B cell (primary cell): Measurements from ENCODE around the gene DPH1. TPM values are rescaled to one million over a fixed set of nuclear protein-coding genes. Genes with fewer than 3 reads are reported as not detected.

Experiments
- ATAC-seq: fragments of 200-7000 bp; cut with Tn5 transposase; one replicate; pipeline ENCODE4 v1.10.0; 2021; ENCODE audit warnings: low read depth, mild to moderate bottlenecking, moderate number of reproducible peaks, moderate library complexity
- CTCF ChIA-PET: fragments of 350-600 bp; sonication (Branson Sonifier 250); formaldehyde crosslinking; loops from one replicate; lab custom pipeline; 2021; ENCODE audit warnings: antibody characterized with exemption, inconsistent platforms; lab: Charles Lee
- POLR2A ChIA-PET: fragments of 350-600 bp; sonication (Branson Sonifier 250); formaldehyde crosslinking; loops from one replicate; lab custom pipeline; 2021; ENCODE audit warnings: antibody characterized with exemption; lab: Charles Lee
- DNase-seq: peaks from one replicate; pipeline ENCODE4 v3.0.0; 2013
- H2AFZ ChIP-seq: 2 replicates; pipeline ENCODE4 v1.6.1; 2012; ENCODE audit warnings: mild to moderate bottlenecking, low read depth, low read length; ENCODE audit not compliant: insufficient read depth, poor library complexity, severe bottlenecking
- H3K27ac ChIP-seq, 2 donors: 1 replicate in 1 of 2; 2 replicates in 1 of 2; pipeline ENCODE4 v1.5.1; 2012 to 2013; ENCODE audit warnings: low read length in 2 of 2, mild to moderate bottlenecking in 2 of 2, moderate library complexity in 1 of 2
- H3K27me3 ChIP-seq, 4 experiments: fragments of 200-600 bp in 1 of 4; sonication (generic) in 1 of 4; replicated peaks in 1 of 4; 1 replicate in 2 of 4; 2 replicates in 2 of 4; pipeline versions ENCODE4 v1.6.1 to v1.7.0; 2013 to 2016; ENCODE audit warnings: low read length in 3 of 4, mild to moderate bottlenecking in 2 of 4, mixed read lengths in 1 of 4, moderate library complexity in 1 of 4; ENCODE audit not compliant: insufficient read depth in 4 of 4, control insufficient read depth in 3 of 4; ENCODE audit errors: control extremely low read depth in 1 of 4
- H3K36me3 ChIP-seq, 2 experiments: replicated peaks in 1 of 2; 1 replicate in 1 of 2; 2 replicates in 1 of 2; pipeline versions ENCODE4 v1.6.1 to v1.7.1; 2013; ENCODE audit warnings: low read length in 1 of 2; ENCODE audit not compliant: insufficient read depth in 2 of 2, control insufficient read depth in 1 of 2; ENCODE audit errors: control extremely low read depth in 1 of 2, extremely low read depth in 1 of 2
- H3K4me1 ChIP-seq, 2 donors: fragments of 200-600 bp in 1 of 2; sonication (generic) in 1 of 2; 1 replicate in 1 of 2; 2 replicates in 1 of 2; pipeline versions ENCODE4 v1.5.1 to v1.6.1; 2013 to 2017; ENCODE audit warnings: low read length in 2 of 2; ENCODE audit not compliant: control insufficient read depth in 2 of 2, insufficient read depth in 2 of 2
- H3K4me2 ChIP-seq: replicated peaks from 2 replicates; pipeline ENCODE3; 2012; ENCODE audit warnings: mild to moderate bottlenecking, low read depth, low read length; ENCODE audit not compliant: poor library complexity, severe bottlenecking
- H3K4me3 ChIP-seq, 5 experiments: fragments of 200-600 bp in 1 of 5; sonication (generic) in 1 of 5; 1 replicate in 3 of 5; 2 replicates in 2 of 5; pipeline versions ENCODE4 v1.5.1 to v1.7.0; 2011 to 2016; ENCODE audit warnings: low read length in 4 of 5, mild to moderate bottlenecking in 4 of 5, low read depth in 2 of 5, control low read depth in 1 of 5, moderate library complexity in 1 of 5; ENCODE audit not compliant: insufficient read depth in 1 of 5; ENCODE audit errors: control extremely low read depth in 1 of 5, extremely low read depth in 1 of 5
- H3K79me2 ChIP-seq: fragments of 200-600 bp; sonication (generic); one replicate; pipeline ENCODE4 v1.6.0; 2016; ENCODE audit warnings: low read length; ENCODE audit not compliant: control insufficient read depth, insufficient read depth
- H3K9ac ChIP-seq: fragments of 200-600 bp; sonication (generic); 2 replicates; pipeline ENCODE4 v1.6.1; 2017; ENCODE audit warnings: mild to moderate bottlenecking, low read length, moderate library complexity
- H3K9me3 ChIP-seq, 3 donors: one replicate each; pipeline versions ENCODE4 v1.6.1 to v1.7.1; 2013; ENCODE audit warnings: low read length in 2 of 3; ENCODE audit not compliant: control insufficient read depth in 2 of 3, insufficient read depth in 1 of 3; ENCODE audit errors: control extremely low read depth in 1 of 3
- H4K20me1 ChIP-seq: 2 replicates; pipeline ENCODE4 v1.6.0; 2012; ENCODE audit warnings: mild to moderate bottlenecking, low read length; ENCODE audit not compliant: insufficient read depth, control insufficient read depth, poor library complexity, severe bottlenecking
- H3K27ac Mint-ChIP-seq: one replicate; pipeline ENCODE4 v1.8.0; 2021; ENCODE audit warnings: mixed read lengths
- H3K27me3 Mint-ChIP-seq: one replicate; pipeline ENCODE4 v1.8.0; 2021; ENCODE audit warnings: mixed read lengths
- H3K4me1 Mint-ChIP-seq: one replicate; pipeline ENCODE4 v1.8.0; 2021; ENCODE audit warnings: mixed read lengths
- H3K4me3 Mint-ChIP-seq: one replicate; pipeline ENCODE4 v1.8.0; 2021; ENCODE audit warnings: mixed read lengths
- H3K9me3 Mint-ChIP-seq: one replicate; pipeline ENCODE4 v1.8.0; 2022; ENCODE audit warnings: mixed read lengths; ENCODE audit not compliant: insufficient read depth
- EZH2 ChIP-seq: IDR thresholded peaks from 2 replicates; pipeline ENCODE4 v1.6.1; 2012; ENCODE audit warnings: borderline replicate concordance, low read depth, mild to moderate bottlenecking, moderate library complexity, low read length; ENCODE audit not compliant: insufficient read depth, poor library complexity, severe bottlenecking
- WGBS: methylation state at CpG from one replicate; pipeline ENCODE4 v1.1.5; 2013; ENCODE audit warnings: missing lambda C conversion rate; ENCODE audit not compliant: insufficient coverage; 5-methylcytosine and 5-hydroxymethylcytosine counted together
- intact Hi-C: fragments of 100-400 bp; cut with micrococcal nuclease; formaldehyde crosslinking; loops from one replicate; pipeline ENCODE4 v1.10.0; 2022
- polyA plus RNA-seq: library from polyadenylated mRNA; depleted of rRNA; stranded (reverse); fragments of >200 nt; gene quantifications from 2 replicates; pipeline ENCODE4 v1.2.3, GENCODE V29; 2012
- total RNA-seq, 2 donors: library from RNA; stranded (reverse); fragments of 120-200 nt in 1 of 2; gene quantifications; 1 replicate in 1 of 2; 2 replicates in 1 of 2; pipeline versions ENCODE4 v1.2.3 to v1.2.4, GENCODE V29; 2013 to 2022
- TF ChIP-seq, protein P1 (sequence below): fragments of 200-600 bp; IDR thresholded peaks from one replicate; pipeline ENCODE4 v1.8.0; 2022; ENCODE audit warnings: antibody characterized with exemption, mild to moderate bottlenecking

Gene DPH1
- total and polyA plus RNA-seq, 2 donors (not counting 1 experiment from before 2014, with no cell fraction given), result 83.6 to 105 TPM

DNA sequence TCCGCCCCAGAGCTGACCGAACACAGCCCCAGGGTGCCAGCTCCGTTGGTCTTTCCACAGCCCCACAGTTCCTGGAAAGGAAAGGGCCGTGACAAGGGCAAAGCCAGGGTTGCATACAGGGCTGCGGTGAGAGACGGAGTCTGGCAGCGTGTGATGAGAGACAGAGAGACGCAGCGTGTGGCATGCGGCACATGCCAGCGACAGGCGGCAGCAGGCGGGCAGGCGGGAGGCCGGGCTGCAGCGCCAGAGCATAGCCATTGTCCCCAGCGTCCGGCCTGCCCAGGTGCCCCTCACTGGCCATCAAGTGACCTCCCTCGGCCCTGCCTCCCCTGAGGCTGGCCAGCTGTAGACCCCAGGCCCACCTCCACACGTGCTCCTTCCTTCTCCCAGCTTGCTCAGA is 13.5 kb upstream of the DPH1 start:
- Histone ChIP-seq H3K27ac (no peak overlapping the region), H2AFZ (no peak overlapping the region), H3K4me2 (no peak overlapping the region), H3K79me2 (no peaks in the 10 kb centered on the region), H3K27me3 (peaks cover 0 to 27% (median 4%) of the 10 kb centered on the region in 4 experiments), H3K4me3 (no peak overlapping the region), H3K9ac (no peak overlapping the region), H3K9me3 (no peaks in the 10 kb centered on the region), H4K20me1 (no peaks in the 10 kb centered on the region), H3K4me1 (peaks cover 0 to 6% of the 10 kb centered on the region in 2 donors), H3K36me3 (no peaks in the 10 kb centered on the region)
- peaks cover 56% of the 10 kb centered on the region for H3K27me3 Mint-ChIP-seq
- CTCF ChIA-PET, result interaction anchor here (0.6 kb wide), 1 partner anchor 266 kb away, joined by 4 read pairs; no protein-coding TSS in a partner anchor
- intact Hi-C loops, result no loop called here
- DNase-seq (no peak), ATAC-seq (no peak)
- TF ChIP-seq, protein P1, sequence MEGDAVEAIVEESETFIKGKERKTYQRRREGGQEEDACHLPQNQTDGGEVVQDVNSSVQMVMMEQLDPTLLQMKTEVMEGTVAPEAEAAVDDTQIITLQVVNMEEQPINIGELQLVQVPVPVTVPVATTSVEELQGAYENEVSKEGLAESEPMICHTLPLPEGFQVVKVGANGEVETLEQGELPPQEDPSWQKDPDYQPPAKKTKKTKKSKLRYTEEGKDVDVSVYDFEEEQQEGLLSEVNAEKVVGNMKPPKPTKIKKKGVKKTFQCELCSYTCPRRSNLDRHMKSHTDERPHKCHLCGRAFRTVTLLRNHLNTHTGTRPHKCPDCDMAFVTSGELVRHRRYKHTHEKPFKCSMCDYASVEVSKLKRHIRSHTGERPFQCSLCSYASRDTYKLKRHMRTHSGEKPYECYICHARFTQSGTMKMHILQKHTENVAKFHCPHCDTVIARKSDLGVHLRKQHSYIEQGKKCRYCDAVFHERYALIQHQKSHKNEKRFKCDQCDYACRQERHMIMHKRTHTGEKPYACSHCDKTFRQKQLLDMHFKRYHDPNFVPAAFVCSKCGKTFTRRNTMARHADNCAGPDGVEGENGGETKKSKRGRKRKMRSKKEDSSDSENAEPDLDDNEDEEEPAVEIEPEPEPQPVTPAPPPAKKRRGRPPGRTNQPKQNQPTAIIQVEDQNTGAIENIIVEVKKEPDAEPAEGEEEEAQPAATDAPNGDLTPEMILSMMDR, result no peak
- TF ChIP-seq EZH2, result no peak
- no peak overlapping the region for H3K27ac Mint-ChIP-seq
- no peaks in the 10 kb centered on the region for H3K9me3 Mint-ChIP-seq
- WGBS, result 91% methylated on average over 20 of the region's 20 CpGs
- H3K4me1 Mint-ChIP-seq, result peaks cover 3% of the 10 kb centered on the region
- no peak overlapping the region for H3K4me3 Mint-ChIP-seq
- POLR2A ChIA-PET, result no interaction called here

DNA sequence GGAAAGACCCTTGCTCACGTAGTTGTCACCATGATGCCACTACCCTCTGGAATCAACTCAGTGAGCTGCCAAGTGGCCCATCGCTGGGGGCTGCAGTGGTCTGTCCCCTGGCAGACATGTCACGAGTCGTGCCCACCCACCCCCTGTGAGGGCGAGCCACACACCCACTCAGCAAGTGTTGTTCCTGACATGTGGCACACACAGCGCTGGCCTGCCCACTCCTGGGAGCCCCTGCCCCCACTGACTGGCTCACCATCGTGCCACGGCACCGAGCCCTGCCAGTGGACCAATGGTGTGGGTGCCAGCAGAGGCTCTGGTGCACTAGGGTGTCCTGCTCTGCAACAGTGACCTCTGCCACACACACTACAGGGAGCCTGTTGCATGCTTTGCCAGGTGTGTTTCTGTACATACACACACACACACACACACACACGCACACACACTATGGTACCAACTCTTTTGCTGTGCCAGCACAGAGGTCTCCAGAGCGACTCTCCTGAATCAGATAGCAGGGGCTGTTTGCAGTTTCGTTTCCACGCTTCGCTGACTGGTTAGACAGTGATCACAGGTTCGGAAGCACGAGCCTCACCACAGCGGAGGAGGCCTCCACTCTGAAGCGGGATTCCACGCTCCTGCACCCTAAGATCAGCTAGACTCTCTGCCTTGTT is 12.5 kb upstream of the DPH1 start:
- WGBS, result 82% methylated on average over 18 of the region's 19 CpGs
- H3K27ac ChIP-seq, result no peak overlapping the region
- H3K36me3 ChIP-seq, result no peaks in the 10 kb centered on the region
- no peak overlapping the region for H2AFZ ChIP-seq
- no peak overlapping the region for H3K4me3 ChIP-seq
- no peaks in the 10 kb centered on the region for H3K79me2 ChIP-seq
- peaks cover under 1 to 8% of the 10 kb centered on the region in 2 donors for H3K4me1 ChIP-seq
- no peak overlapping the region for H3K4me2 ChIP-seq
- ChIA-PET CTCF (interaction anchor here (0.6 kb wide), 2 partner anchors 265 to 277 kb away, joined by 3 to 4 read pairs; no protein-coding TSS in a partner anchor), POLR2A (no interaction called here)
- Mint-ChIP-seq H3K4me1 (peaks cover 5% of the 10 kb centered on the region), H3K27ac (no peak overlapping the region), H3K9me3 (no peaks in the 10 kb centered on the region), H3K27me3 (peaks cover 51% of the 10 kb centered on the region), H3K4me3 (peak overlapping the region; percentile 47)
- intact Hi-C loops, result no loop called here
- ATAC-seq (peak; percentile 56), DNase-seq (peak; percentile 51)
- H4K20me1 ChIP-seq, result no peaks in the 10 kb centered on the region
- peaks cover 0 to 23% (median 5%) of the 10 kb centered on the region in 4 experiments for H3K27me3 ChIP-seq
- H3K9ac ChIP-seq, result no peak overlapping the region
- no peaks in the 10 kb centered on the region for H3K9me3 ChIP-seq
- TF ChIP-seq, protein P1, result no peak
- no peak for TF ChIP-seq EZH2
